SH-SY5Y (cell line): Measurements from ENCODE around the gene SCN9A.
A peak's percentile ranks its signal among the peaks of the same experiment; 100 is the strongest.

Experiments
- GATA2 ChIP-seq: IDR thresholded peaks from 2 replicates; pipeline ENCODE4 v1.6.1; 2011; ENCODE audit warnings: mild to moderate bottlenecking, low read depth, low read length
- GATA3 ChIP-seq: IDR thresholded peaks from 2 replicates; pipeline ENCODE4 v1.6.1; 2011; ENCODE audit warnings: low read depth, mild to moderate bottlenecking, low read length, moderate library complexity

The SCN9A gene

DNA sequence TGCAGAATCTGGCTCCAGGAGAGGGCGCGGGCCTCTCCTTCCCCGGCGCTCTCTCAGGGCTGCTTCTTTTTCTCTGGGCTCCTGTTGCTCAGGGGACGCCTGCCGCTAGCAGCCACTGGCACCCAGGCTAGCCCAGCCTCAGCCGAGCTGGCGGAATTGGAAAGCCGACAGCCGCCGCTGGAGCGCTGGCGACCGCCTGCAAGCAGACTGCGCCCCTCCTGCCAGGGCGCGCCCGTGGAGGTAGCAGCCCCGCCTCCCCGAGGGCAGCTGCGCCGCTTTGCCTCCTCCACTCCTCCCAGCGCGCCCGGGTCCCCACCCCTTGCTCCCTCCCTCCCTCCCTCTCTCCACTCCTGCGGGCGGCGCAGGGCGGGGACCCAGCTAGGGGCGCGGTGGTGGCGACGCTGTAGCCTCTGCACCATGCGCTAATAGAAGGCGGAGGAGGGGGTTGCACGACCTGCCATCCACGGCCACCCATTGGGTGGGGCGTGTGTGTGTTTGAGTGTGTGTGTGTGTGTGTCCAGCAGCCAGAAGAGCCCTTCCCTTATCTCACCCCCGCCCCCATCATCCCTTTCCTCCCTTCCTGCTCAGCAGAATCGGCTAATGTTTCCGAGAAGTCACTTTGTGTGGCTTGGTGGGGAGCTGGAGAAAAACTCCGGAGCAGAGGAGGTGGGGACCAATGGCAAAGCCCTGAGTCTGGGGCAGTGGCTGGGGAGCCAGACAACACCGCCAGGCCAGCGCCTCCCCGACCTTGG, at the start of gene SCN9A:
Gene SCN9A (minus strand): TSS at position 209 of the 752 bp plus-strand sequence. CDS start 64,188 bp downstream, outside the sequence.
- TF ChIP-seq GATA3 = no peak
- peak; percentile 29; the same call in 1 of the 2 replicates for TF ChIP-seq GATA2

DNA sequence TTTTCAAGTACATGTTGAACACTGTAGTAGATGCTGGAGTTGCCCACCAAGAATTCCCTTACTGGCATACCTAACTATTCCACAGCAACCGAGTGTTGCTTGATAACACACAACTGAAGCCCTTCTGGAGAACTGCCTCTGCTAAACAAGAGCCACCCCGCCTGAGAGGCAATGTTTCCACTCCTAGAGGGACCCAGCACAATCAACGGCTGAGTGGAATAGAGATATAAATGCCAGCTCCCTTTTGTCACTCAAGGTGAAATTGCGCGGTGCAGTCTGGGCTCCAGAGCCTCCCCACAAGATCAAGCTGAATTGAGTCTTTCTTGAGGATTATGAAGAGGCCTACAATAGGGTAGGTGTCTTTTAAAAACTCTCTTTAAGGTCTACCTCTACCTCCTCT, 49.1 kb upstream of the SCN9A start:
- TF ChIP-seq GATA3 (no peak), GATA2 (no peak)

DNA sequence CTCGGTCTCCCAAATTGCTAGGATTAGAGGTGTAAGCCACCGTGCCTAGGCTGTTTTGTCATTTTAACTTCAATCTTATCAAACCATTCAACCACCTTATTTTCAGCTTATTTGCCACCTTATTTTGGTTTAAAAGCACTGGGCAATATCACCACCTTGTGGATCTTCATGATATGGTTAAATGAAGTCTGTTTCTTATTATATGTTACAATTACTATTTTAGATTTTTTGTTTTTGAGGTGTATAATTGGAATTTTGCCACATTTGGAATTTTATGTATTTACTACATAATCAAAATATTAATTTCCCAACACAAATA, 43.8 kb upstream of the SCN9A start:
- TF ChIP-seq GATA2 (no peak), GATA3 (no peak)

DNA sequence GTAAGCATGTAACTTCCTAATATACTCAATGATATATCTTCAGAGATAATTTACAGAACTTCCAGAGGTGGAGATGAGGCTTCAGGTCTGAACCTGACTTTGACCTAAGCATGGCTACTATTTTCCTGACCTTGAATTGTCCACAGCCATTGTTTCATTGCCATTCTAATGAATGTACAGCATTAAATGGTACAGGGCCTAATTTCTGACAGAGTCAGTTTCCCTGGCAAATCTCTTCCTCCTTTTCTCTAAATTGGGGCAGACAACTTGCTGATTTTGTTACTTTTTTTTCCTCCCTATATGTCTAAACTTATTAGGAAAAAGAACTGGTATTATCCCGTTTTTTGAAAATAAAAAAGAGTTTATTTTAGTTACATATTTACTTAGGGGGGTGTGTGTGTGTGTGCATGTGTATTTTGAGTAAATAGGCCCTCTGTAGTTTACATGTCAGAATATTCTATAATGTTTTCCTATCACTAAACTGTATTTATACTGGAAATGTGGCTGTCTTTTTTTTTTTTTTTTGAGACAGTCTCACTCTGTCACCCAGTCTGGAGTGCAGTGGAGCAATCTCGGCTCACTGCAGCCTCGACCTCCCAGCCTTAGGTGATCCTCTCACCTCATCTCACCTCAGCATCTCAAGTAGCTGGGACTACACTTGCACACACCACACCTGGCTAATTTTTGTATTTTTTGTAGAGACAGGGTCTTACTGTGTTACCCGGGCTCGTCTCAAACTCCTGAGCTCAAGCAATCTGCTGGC, 43.3 kb upstream of the SCN9A start:
- TF ChIP-seq GATA2 (no peak), GATA3 (no peak)

DNA sequence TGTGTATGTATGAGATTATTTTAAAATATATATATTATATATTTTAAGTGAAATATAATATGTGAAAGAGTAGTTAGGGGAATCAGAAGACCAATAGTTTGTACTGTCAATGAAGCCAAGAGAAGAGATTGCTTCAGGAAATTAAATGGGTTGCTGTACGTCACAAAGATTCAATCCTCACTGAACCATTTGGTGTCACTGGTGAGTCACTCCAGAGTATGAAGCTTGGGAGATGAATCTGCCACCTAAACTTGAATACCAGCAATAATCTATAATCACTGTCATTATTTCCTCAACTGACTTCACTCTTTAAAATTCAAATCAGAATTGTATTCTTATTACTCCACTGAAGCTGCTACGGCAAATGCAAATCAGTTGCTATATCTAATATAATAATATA, 41.9 kb upstream of the SCN9A start:
- no peak for TF ChIP-seq GATA3
- no peak for TF ChIP-seq GATA2

DNA sequence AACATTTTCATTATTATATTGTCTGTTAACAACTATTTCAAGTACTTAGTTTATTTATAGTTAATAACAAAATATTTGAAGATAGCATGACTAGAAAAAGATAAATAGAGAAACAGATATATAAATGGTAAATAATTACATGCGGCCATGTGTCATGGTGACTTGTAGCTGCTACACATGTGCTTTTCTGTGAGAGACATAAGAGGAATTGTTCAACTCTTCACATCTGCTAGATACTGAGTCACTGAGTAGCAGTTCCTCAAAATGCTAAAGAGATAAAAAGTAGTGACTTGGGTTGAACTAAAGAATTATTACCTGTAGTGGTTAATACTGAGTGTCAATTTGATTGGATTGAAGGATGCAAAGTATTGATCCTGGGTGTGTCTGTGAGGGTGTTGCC, 37.5 kb upstream of the SCN9A start:
- TF ChIP-seq GATA3 (no peak), GATA2 (no peak)

DNA sequence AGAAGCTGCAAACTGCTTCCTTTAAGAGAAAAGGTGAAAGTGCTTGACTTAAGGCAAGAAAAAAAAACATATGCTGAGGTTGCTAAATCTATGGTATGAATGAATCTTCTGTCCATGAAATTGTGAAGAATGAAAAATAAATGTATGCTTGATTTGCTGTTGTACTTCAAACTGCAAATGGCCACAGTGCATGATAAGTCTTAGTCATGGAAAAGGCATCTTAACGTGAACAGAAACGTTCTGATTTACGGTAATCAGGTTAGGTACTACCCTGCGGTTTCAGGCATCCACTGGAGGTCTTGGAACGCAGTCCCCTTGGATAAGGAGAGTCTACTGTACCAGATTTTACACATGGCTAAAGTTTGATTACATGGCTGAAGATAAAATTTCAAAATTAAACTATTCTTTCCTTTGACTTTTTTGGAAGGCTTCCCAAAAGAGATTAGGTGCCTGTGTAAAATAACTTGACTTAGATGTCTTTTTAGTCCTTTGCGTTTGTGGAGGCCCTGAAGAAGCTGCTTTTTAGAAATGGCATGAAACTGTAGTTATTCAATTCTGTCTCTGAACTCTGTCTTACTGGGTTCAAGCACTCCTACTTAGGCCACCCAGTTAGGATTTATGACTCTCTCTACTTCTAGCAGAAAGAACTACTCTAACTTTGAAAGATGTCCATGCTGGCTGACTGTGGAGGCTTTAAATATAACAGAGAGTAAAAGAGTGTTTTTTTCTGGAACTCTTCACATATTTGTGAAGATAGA, 35.9 kb upstream of the SCN9A start:
- no peak for TF ChIP-seq GATA2

DNA sequence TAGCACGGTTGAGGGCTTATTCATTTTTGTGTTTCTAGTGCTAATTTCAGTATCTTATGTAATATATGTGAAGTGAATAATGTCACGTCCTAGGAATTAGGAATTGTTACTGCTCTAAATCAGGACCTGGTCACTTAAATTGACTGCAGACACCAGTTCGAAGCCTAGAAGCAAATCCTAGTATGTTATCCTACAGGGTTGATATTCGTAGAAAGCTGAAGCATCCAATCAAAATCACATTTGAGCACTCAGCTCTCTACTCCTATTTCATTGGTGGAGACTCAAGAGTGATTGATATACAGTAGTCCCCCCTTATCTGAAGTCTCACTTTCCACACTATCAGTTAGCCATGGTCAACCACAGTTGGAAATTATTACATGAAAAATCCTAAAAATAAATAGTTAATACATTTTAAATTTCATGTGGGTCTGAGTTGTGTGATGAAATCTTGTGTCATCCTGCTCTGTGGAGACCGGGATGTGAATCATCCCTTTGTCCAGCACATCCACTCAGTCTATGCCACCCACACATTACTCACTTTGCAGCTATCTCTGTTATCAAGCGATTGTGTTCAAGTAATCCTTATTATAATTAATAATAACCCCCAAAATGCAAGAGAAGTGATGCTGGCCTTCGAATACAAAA, 35.2 kb upstream of the SCN9A start:
- TF ChIP-seq GATA3 = no peak
- no peak for TF ChIP-seq GATA2

DNA sequence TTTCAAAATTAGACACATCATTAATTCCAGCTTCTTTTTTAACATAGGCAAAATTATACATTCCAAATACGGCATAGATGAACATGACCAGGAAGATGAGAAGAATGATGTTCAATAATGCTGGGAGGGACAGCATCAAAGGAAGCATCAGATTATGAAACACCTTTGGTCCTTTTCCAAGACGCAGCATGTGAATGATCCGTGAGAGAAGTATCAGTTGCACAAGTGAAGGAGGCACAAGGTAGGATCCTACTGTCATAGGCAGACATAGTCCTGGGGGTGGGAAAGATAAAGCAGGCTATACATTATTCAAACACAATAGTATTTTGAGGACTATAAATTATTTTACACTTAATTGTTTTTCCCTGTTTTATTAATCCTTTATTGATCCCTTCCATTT, 30.6 kb upstream of the SCN9A start:
- no peak for TF ChIP-seq GATA2
- TF ChIP-seq GATA3 = no peak

DNA sequence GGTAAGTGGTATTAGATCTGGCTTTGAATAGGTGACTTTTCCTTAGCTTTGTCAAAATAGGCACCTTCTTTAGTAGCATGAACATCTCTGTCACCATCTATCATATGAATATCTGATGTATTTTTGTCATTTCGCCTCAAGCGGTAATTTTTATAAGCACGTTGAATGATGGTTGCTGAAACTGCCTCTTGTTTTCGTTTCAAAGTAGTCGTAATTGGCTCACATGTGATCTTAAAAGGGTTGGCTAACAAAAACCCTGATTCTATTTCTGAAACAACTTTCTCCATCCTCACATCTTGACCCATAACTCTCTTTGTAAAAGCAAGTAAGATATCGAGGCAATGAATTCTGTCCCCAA, 29.8 kb upstream of the SCN9A start:
- TF ChIP-seq GATA2 (no peak), GATA3 (no peak)

DNA sequence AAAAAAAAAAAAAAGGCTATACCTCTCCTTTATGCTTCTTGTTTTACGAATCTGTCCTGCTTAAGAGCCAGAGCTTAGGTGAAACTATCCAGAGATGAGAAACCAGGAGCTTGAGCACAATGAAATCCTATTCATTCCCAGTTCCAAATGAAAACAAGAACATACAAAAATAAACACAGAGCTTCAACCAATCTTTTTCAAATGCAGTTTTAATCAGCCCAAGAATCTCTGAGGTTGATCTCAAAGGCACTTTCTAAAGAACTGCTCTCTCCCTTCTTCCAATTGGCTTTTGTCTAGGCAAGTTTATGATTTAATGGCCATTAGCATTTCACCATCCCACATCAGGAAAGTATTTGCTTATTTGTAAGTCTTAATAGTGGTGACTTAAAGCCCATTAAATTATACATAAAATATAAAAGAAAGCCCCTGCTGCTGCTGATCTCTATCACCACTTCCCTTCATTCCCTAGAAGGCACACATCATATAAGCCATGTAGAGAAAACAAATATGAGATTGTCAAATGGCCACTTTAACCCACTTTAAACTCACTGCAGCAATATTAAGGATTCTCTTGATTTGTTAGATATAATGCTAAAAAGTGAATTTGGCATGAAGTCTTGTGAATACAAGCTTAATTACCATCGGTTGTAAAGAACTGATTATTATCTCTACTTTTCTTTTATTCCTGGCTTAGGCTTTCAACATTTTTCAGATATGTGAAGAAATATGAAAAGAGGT, 29.3 kb upstream of the SCN9A start:
- peak; percentile 39; the same call in 1 of the 2 replicates for TF ChIP-seq GATA3
- 0 out of 2 replicates have a peak, but pooled peaks have one; percentile 21 for TF ChIP-seq GATA2

DNA sequence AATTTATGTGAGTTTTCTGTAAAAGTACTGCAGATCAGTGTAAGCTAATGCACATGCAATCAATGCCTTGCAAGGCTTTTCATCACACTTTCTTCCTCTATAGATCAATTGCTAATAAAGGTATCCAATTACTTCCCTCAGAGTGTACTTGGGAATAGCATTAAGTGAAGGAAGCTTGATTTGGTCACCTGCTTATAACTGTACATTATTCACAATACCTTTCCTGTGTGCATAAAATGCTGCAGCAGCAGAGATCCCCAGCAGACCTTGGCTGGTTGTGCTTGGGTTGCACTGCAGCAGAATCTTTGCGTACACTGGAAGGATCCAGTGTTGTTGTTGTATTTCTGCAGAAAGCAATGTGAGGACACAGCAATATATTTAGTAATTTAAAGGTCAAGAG, 18.5 kb upstream of the SCN9A start:
- TF ChIP-seq GATA3 = no peak

DNA sequence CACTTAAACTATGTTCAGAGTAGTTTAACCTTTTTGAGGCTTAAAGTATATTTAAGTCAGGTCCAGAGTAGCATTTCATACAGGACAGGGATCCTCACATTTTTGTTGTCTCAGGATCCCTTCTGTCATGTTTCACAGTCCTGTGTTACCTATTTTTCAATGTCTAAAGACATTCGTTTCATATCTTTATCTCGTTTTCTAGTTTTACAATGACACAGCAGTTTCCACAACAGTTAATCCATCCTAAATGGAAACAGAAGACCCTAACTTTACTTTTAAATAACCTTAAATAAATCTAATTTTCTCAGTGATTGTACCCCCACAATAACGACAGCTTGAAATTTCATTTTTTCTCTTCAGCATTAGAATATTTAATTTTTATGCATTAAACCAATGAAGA, 17.3 kb upstream of the SCN9A start:
- no peak for TF ChIP-seq GATA3
- no peak for TF ChIP-seq GATA2

DNA sequence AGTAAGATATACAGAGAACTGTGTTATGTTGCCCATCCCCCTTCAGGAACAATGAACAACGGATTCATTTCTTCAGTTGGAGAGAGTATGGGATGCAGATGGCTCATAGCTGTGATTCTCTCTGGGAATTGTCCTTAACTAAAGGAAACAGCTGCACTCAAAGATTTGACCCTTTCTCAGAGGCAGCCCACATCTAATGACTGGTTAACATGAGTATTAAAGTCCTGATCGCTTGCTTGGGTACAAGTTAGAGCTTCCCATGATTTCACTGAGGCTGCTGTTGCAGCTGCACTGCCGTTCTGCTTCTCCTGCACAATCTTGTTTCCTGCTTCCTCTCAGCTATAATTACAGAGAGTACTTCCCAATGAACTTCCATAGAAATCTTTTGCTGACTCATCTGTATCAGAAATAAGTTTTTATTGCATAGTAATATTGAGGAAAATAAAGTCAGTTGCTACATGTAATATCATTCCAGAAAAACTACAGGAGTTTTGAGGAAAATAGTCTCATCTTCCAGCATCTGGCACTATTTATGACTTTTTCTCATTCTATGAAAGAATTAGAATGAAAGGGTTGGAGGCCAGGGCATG, 12.8 kb upstream of the SCN9A start:
- TF ChIP-seq GATA3 (no peak), GATA2 (no peak)
